GM18499 (cell line): ENCODE data around the gene CHST11.

Experiments used
- ATAC-seq: cut with Tn5 transposase; IDR thresholded peaks from one replicate; pipeline ENCODE4 v1.9.1; 2021; ENCODE audit warnings: moderate number of reproducible peaks; ENCODE audit not compliant: insufficient read depth, unreplicated experiment

Gene CHST11

GRCh38 chr12:104722601-104723534 is 266.1 kb downstream of the CHST11 start:
- ATAC-seq = no peak

DNA sequence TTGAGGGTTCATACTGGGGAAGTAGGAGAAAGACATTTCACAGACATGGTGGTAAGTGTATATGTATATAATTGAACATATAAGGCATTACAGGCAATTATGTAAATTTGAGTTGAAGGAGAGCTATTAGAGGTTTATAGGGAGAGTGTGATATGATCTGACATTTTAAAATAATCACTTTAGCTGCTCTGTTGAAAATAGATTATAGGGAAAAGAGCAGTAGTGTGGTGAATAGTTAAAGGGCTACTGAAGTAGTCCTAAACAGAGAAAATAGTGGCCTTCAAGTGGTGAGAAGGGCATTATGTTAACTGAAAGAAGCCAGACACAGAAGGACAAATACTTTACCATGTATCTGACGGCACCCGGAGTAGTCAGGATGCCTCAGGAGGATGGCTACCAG is 267.1 kb downstream of the CHST11 start:
- ATAC-seq = no peak

GRCh38 chr12:104724992-104725585 is 268.3 kb downstream of the CHST11 start:
- no peak for ATAC-seq

GRCh38 chr12:104725610-104726009 is 268.9 kb downstream of the CHST11 start:
- ATAC-seq = no peak

- ATAC-seq = no peak
Observed at GRCh38 chr12:104727726-104728465, 271.1 kb downstream of the CHST11 start.

GRCh38 chr12:104729091-104729490 is 272.3 kb downstream of the CHST11 start:
- no peak for ATAC-seq

GRCh38 chr12:104729610-104730446 is 273.1 kb downstream of the CHST11 start:
- no peak for ATAC-seq

DNA sequence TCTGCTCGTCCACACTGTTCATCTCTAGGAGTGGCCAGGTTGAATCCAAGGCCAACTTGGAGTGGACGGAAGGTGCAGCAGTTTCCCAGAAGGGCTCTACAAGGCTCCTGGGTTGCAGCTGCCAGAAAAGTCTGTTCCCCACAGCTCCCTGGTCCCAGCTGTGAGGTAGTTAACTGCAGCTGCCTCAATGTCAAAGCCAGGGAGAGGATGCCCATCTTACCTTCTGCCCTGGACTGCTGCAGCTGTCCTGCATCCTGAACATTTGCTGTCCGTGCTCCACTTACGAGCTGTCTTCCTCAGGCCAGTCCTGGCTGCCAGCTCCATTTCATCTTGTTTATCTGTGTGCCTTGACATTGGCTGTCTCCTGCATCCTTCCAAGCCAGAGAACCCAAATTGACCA is 274.0 kb downstream of the CHST11 start:
- ATAC-seq = no peak

GRCh38 chr12:104733717-104734175 is 277.0 kb downstream of the CHST11 start:
- no peak for ATAC-seq

GRCh38 chr12:104734541-104735095 is 277.9 kb downstream of the CHST11 start:
- ATAC-seq = no peak

GRCh38 chr12:104735801-104736200 is 279.1 kb downstream of the CHST11 start:
- no peak for ATAC-seq

- ATAC-seq = no peak
Observed at GRCh38 chr12:104736307-104736706, 279.6 kb downstream of the CHST11 start.

GRCh38 chr12:104737113-104737512 is 280.4 kb downstream of the CHST11 start:
- no peak for ATAC-seq

GRCh38 chr12:104737791-104738301 is 281.1 kb downstream of the CHST11 start:
- no peak for ATAC-seq

GRCh38 chr12:104738331-104738730 is 281.6 kb downstream of the CHST11 start:
- no peak for ATAC-seq

DNA sequence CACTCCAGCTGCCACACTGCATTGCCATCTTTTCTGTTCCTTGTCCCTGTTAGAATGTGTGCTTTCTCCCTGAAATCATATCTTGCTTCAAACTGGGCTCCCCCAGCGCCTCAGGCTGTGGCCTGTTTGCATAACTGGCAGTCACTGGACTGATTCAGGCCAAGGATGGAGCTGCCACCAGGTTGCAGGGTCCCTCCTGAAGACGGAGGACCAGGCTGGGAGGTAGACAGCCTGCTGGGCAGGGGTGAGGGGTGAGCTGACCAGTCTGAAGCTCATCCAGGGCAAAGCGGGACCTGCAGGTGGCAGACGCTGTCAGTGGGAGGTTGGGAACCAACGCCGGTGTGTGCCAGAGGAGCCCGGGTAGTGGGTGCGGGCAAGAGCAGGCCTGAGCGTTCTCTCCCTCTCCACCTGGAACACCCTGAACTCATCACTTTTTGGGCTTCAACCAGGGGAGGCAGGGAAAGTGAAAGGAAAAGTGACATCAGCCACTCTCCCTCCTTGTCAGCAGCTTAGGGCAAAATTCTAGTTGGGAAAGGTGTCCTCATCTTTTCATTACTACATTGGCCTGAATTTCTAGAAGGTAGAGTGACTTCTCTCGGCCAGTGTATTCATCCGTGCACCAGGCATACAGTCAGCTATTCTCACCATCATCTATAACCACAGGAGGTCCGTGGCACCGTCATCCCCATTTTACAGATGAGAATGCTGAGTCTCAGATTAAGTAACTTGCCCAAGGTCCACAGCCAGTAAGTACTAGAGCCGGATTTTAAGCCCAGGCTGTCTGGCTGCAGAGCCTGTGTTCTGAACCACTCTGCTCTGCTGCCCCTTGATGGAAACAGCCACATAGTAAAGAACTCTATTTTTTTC is 282.3 kb downstream of the CHST11 start:
- ATAC-seq = no peak

DNA sequence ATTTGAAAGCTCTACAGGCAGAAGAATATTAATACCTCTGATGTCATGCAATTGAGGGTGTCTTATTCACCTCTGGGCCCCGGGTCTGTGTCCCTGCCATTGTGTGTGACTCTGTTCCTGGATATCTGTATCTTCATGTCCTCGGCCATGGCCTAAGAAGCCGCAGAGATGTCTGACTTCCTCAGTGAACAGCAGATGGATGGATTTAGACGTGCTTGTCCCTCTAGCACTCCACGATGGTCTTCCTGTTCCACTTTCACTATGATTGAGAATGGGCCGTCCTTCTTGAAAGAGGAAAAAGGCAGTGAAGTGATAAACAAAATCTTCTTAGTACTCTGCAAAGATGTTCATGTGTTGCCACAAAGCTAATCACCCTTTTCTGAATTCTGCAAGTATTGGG is 283.9 kb downstream of the CHST11 start:
- peak; percentile 52 for ATAC-seq

GRCh38 chr12:104741077-104741476 is 284.3 kb downstream of the CHST11 start:
- no peak for ATAC-seq
